HL-60 (cell line): ENCODE results near the gene LMOD1.

Experiments
- DNase-seq, 2 experiments: peaks; one replicate each; pipeline ENCODE4 v3.0.0-alpha.2; 2010 to 2020; ENCODE audit warnings: low read depth in 1 of 2, low spot score in 1 of 2
- H3K27ac ChIP-seq: fragments of 250-450 bp; sonication (Bioruptor Pico); replicated peaks from 2 replicates; pipeline ENCODE4 v1.5.1; 2020; ENCODE audit warnings: mild to moderate bottlenecking, moderate library complexity
- H3K27me3 ChIP-seq: fragments of 250-450 bp; sonication (Bioruptor Pico); 2 replicates; pipeline ENCODE4 v1.5.1; 2021; ENCODE audit warnings: mild to moderate bottlenecking, moderate library complexity; ENCODE audit not compliant: insufficient read depth, poor library complexity, severe bottlenecking
- H3K4me3 ChIP-seq: replicated peaks from 2 replicates; pipeline ENCODE4 v1.5.1; 2011; ENCODE audit warnings: mild to moderate bottlenecking, control low read depth, low read length; ENCODE audit not compliant: insufficient read depth
- GABPA ChIP-seq: IDR thresholded peaks from 2 replicates; pipeline ENCODE4 v1.6.1; 2012; ENCODE audit warnings: low read depth
- POLR2AphosphoS5 ChIP-seq: IDR thresholded peaks from 2 replicates; pipeline ENCODE4 v1.6.1; 2012; ENCODE audit warnings: low read depth
- SPI1 ChIP-seq: IDR thresholded peaks from 2 replicates; pipeline ENCODE4 v1.6.1; 2012; ENCODE audit warnings: low read depth, mild to moderate bottlenecking, borderline replicate concordance
- TF ChIP-seq, protein P1 (sequence below): IDR thresholded peaks from 2 replicates; pipeline ENCODE4 v1.6.1; 2012; ENCODE audit warnings: low read depth; ENCODE audit not compliant: insufficient replicate concordance
- TF ChIP-seq, protein P2 (sequence below): IDR thresholded peaks from one replicate; pipeline ENCODE4 v1.5.1; 2011; ENCODE audit warnings: low read length, control low read depth, inconsistent platforms; ENCODE audit not compliant: insufficient read depth

Gene LMOD1

DNA sequence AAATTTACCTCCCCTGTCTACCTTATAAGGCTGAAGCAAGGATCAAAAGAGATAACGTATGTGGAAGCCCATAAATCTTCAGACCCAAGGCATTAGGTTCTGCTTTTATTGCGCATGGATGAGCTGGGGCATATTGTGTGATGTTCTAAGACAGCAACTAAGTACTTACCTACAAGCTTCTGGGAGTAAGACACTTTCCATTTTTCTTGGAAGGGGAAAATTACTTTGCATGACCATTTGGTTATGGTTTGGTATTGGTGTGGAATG is 21.1 kb downstream of the LMOD1 start:
- no peak for DNase-seq
- Histone ChIP-seq H3K27ac (no peak overlapping the region), H3K27me3 (peaks cover 7% of the 10 kb centered on the region), H3K4me3 (no peak overlapping the region)
- TF ChIP-seq, protein P1, sequence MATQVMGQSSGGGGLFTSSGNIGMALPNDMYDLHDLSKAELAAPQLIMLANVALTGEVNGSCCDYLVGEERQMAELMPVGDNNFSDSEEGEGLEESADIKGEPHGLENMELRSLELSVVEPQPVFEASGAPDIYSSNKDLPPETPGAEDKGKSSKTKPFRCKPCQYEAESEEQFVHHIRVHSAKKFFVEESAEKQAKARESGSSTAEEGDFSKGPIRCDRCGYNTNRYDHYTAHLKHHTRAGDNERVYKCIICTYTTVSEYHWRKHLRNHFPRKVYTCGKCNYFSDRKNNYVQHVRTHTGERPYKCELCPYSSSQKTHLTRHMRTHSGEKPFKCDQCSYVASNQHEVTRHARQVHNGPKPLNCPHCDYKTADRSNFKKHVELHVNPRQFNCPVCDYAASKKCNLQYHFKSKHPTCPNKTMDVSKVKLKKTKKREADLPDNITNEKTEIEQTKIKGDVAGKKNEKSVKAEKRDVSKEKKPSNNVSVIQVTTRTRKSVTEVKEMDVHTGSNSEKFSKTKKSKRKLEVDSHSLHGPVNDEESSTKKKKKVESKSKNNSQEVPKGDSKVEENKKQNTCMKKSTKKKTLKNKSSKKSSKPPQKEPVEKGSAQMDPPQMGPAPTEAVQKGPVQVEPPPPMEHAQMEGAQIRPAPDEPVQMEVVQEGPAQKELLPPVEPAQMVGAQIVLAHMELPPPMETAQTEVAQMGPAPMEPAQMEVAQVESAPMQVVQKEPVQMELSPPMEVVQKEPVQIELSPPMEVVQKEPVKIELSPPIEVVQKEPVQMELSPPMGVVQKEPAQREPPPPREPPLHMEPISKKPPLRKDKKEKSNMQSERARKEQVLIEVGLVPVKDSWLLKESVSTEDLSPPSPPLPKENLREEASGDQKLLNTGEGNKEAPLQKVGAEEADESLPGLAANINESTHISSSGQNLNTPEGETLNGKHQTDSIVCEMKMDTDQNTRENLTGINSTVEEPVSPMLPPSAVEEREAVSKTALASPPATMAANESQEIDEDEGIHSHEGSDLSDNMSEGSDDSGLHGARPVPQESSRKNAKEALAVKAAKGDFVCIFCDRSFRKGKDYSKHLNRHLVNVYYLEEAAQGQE = no peak
- no peak for TF ChIP-seq SPI1
- TF ChIP-seq, protein P2, sequence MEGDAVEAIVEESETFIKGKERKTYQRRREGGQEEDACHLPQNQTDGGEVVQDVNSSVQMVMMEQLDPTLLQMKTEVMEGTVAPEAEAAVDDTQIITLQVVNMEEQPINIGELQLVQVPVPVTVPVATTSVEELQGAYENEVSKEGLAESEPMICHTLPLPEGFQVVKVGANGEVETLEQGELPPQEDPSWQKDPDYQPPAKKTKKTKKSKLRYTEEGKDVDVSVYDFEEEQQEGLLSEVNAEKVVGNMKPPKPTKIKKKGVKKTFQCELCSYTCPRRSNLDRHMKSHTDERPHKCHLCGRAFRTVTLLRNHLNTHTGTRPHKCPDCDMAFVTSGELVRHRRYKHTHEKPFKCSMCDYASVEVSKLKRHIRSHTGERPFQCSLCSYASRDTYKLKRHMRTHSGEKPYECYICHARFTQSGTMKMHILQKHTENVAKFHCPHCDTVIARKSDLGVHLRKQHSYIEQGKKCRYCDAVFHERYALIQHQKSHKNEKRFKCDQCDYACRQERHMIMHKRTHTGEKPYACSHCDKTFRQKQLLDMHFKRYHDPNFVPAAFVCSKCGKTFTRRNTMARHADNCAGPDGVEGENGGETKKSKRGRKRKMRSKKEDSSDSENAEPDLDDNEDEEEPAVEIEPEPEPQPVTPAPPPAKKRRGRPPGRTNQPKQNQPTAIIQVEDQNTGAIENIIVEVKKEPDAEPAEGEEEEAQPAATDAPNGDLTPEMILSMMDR = no peak
- TF ChIP-seq POLR2AphosphoS5 = no peak
- TF ChIP-seq GABPA = no peak

DNA sequence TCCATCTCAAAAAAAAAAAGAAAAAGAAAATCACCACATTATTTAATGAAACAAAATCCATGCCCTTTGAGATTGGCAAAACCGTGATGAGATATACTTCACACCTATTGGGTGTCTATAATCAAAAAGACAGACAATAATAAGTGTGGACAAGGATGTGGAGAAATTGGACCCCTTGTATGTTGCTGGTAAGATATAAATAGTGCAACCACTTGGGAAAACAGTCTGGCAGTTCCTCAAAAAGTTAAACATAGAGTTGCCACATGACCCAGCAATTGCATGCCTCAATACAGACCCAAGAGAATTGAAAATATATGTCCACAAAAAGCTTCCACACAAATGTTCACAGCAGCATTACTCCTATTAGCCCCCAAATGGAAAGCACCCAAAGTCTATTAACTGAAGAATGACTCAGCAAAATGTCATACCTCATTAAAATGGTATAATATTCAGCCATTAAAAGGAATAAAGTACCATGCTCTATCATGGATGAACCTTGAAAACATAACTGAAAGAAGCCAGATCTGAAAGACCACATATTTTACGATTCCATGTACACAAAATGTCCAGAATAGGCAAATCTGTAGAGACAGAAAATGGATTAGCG is 24.3 kb downstream of the LMOD1 start:
- no peak for DNase-seq
- TF ChIP-seq POLR2AphosphoS5 (no peak), GABPA (no peak), SPI1 (no peak)
- TF ChIP-seq, protein P1 = no peak
- TF ChIP-seq, protein P2 = no peak

DNA sequence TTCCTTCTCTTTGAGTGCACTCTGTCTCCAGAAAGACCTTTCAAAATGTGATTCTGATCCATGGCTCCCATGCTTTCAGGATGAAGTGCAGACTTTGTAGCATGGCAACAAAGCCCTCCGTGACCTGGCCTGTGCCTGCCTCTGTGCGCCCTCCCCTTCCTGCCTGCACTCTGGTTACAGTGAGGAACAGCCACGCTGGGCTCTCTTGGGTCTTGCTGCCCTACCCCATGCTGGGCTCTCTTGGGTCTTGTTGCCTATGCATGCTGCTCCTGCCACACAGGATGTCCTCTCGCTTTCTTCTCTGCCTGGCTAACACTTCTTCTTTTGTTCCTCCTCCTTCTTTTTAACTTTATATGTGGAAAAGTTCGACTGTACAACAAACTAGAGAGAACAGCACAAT is 28.0 kb downstream of the LMOD1 start:
- no peak overlapping the region for H3K27ac ChIP-seq
- no peak for DNase-seq
- TF ChIP-seq, protein P1 = no peak
- TF ChIP-seq SPI1 (no peak), POLR2AphosphoS5 (no peak), GABPA (no peak)
- TF ChIP-seq, protein P2 = no peak
- H3K4me3 ChIP-seq = no peak overlapping the region
- no peaks in the 10 kb centered on the region for H3K27me3 ChIP-seq

More for the DNA sequence above, 24.3 kb downstream of the LMOD1 start:
- Histone ChIP-seq H3K4me3 (no peak overlapping the region), H3K27ac (no peak overlapping the region), H3K27me3 (no peaks in the 10 kb centered on the region)
